ENCODE measurements around the gene GET3.
"Not testable (repeated sequence)": the region's sequence is repeated elsewhere in the genome, so short reads cannot be mapped to it uniquely, and the experiment has no call there.

GRCh38 chr19:12797607-12798006 lies 60.3 kb downstream of the GET3 start:
- not testable (repeated sequence) for TF ChIP-seq CTCF (IDR thresholded peaks at IDR 0.05; ENCODE audit: low read depth, low read length, missing input control); RAD21 (IDR thresholded peaks at IDR 0.05); TAF1 (conservative IDR thresholded peaks at IDR 0.05); GABPA (IDR thresholded peaks at IDR 0.05 in 1 of 2, conservative IDR thresholded peaks at IDR 0.05 in 1 of 2); MAX (IDR thresholded peaks at IDR 0.05); ZBTB33 (IDR thresholded peaks at IDR 0.05); ATF3 (IDR thresholded peaks at IDR 0.05); REST (IDR thresholded peaks at IDR 0.05); YY1 (IDR thresholded peaks at IDR 0.05); JUND (IDR thresholded peaks at IDR 0.05); SP1 (IDR thresholded peaks at IDR 0.05)

Measured in liver (tissue), 3 donors.